HG03378 (cell line): ENCODE results near the gene LRRC45.

ENCODE experiments used
- ATAC-seq: cut with Tn5 transposase; IDR thresholded peaks from one replicate; pipeline ENCODE4 v1.9.1; 2021; ENCODE audit warnings: mild to moderate bottlenecking, moderate library complexity; ENCODE audit not compliant: unreplicated experiment

LRRC45 gene

DNA sequence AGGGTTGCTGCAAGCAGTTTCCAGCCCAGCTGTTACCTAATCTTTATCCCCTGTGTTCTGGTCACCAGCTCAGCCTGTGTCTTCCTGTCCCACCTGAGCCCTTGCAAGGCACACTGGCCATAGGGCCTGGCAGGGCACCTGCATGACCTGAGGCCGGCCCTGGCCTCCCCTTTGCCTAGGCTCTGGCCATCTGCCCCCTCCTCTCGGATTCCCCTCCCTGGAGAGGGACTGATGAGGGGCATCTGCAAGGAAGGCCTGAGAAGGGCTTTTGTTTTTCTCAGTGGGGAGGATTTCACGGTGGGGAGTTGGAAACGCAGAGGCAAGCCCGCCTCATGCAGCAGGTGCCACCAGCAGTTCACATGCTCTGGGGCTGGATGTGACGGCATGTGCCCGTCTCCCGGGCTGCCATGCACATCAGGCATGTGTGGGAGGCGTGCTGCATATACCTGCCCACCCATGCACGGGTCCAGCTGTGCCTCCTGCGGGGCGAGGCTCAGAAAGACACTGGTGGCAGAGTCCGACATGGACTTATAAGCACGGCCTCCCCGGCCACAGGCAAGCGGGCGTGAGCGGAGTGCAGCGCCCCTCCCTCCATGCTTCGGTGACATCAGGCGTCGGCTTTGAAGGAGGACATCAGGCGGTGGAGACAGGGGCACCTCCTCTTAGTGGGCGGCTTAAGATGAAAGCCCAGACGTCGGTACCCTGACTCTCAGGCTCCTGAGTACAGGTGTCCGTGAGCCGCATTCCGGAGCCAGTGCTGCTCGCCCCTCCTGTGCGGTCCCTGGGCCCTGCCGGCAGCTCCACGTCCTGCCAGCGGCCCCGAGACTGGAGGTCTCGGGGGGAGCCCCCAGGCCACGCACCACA is 29.1 kb upstream of the LRRC45 start:
- ATAC-seq = no peak

- ATAC-seq = no peak
Observed at GRCh38 chr17:81994593-81995462, 28.3 kb upstream of the LRRC45 start.

DNA sequence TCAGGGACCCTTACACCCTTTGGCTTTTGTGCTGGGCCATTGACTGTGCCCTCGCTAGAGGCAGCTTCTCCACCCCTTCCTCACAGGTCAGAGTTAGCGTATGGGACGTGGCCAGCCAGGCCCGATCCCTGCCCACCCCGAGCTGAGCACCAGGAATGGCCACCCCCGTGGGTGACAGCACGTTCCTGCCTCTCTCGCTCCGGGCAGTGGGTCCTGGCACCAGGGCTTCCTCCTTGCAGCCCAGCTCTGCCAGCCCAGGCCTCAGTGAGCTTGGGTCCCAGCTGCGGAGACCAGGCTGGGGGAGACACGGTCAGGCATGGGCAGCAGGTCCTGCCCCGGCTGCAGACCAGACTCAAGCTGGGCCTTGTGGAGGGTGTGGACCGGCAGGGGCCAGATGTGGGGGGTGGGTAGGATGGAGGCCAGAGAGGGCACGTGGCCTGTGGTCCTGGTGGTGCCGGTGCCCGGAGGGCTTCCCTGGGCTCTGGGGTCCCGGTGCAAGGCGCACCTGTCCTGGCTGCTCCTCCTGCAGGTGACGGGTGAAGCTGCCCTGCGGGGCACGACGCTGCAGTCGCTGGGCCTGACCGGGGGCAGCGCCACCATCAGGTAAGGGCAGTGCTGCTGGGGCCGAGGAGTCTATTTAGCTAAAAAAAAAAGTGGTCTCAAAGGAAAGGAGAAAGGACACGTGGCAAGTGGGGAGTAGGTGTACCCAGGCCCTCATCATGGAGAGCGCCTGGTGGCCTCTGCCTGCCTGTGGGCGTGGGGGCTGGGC is 27.5 kb upstream of the LRRC45 start:
- ATAC-seq = no peak

DNA sequence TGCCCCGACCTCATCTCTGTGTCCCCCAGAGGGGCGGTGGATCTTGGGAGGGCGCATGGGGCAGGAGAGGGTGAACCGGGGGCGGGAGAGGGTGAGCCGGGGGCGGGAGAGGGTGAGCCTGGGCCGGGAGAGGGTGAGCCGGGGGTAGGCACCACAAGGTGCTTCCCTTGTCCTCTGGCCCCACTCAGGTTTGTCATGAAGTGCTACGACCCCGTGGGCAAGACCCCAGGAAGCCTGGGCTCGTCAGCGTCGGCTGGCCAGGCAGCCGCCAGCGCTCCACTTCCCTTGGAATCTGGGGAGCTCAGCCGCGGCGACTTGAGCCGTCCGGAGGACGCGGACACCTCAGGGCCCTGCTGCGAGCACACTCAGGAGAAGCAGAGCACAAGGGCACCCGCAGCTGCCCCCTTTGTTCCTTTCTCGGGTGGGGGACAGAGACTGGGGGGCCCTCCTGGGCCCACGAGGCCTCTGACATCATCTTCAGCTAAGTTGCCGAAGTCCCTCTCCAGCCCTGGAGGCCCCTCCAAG is 26.8 kb upstream of the LRRC45 start:
- no peak for ATAC-seq

DNA sequence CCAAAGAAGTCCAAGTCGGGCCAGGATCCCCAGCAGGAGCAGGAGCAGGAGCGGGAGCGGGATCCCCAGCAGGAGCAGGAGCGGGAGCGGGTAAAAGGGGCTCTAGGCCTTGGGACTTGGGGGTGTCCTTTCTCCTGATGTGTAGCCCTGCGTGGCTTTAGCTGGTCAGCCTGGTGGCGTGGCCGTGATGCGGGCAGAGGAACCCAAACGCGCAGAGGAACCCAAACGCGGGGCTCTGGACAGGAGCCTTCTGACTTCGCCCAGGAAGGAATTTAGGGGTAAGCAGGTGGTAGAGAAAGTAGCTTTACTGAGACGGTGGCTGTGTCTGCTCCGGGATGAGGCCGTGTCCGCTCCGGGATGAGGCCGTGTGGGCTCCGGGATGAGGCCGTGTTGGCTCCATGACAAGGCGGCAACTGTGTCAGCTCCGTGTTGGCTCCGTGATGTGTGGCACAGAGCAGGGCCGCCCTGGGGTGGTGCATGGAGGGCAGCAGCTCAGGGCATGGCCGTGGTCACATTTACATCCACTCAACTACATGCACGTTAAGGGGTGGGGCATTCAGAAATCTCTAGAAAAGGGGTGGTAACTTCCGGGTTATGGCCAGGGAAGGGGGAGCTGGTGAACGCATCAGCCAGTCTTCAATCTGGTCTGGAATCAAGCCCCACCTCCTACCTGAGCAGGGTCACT is 26.2 kb upstream of the LRRC45 start:
- no peak for ATAC-seq

DNA sequence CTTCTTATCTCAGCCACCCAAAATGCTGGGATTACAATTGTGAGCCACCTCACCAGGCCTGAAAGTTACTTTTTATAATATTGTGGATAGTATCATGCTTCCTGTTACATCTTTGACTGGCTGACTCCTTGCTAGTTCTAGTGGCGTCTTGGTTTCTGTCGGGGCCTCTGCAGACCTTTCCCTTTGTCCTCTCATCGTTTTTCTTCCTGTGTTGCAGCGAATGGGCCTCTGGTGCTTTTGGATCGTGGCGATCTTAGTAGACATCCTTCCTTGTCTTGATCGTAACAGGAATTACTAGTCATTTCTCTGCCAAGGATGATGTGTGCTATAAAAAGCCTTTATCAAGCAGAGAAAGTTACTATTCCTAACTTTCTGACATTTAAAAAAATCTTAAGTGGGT is 24.9 kb upstream of the LRRC45 start:
- no peak for ATAC-seq

DNA sequence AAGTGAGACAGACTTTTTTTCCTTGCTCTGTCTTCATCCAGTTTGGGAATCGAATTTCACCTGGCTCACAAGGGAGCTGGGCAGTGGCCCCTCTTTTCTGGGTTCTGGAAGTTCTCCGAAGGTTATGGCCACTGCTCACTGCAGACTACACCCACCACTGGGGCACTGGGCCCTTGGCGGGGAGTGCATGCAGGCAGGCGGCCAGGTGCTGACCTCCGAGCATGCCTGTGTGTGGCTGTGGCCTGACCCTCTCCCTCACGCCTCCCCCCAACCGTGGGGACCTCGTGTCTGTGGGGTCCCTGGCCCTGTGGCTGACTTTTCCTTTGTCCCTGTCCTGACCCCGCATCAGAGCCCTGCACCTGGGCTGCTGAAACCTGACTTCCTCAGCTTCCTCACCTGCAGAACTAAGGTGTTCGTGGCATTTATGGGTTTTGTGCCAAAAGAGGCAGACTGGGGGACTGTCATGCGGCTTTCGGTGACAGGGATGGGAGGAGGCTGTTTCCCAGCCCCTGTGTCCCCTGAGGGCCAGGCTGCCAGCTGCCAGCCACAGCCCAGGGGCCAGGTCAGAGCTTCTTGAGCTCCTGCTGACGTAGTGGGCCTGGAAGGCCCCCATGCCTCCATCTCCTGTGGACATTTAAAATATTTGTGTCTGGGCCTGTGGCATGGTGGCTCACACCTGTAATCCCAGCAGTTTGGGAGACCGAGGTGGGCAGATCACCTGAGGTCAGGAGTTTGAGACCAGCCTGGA is 24.2 kb upstream of the LRRC45 start:
- no peak for ATAC-seq

- ATAC-seq = no peak
Observed at GRCh38 chr17:81999587-81999975, 23.5 kb upstream of the LRRC45 start.

GRCh38 chr17:81999976-82000802 is 22.9 kb upstream of the LRRC45 start:
- no peak for ATAC-seq

DNA sequence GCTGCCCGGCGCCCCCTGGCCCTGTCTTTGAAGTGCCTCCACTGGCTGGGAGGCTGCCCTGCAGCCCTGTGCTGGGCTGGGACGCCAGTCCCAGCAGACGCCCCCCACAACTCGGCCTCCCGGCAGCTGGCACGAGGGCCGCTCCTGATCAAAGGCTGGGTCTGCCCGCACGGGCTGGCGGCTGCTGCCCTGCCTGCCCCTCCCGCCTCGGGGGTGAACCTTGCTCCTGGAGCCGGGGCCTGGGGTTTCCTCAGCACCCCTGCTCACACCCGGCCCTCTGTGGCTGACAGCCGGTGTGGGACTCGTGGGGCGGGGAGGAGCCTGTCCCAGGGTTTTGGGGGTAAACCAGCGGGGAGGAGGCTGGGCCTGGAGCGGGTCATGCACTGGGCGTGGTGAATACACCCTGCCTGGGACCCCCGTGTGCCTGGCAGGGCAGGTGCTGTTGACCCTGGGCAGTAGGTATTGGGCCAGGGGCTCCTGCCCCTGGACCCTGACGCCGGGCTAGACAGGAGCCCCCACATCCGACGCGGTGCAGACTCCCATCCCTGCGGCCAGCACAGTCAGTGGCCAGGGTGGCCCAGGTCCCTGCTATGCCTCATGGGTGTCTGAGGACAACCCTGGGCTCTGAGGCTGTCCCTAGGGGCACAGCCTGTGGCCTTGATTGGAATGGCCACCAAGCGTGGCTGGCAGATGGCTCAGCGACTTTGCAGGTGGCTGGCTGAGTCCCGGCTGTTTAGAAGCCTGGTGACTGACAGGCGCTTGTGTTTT is 22.1 kb upstream of the LRRC45 start:
- no peak for ATAC-seq

- no peak for ATAC-seq
Observed at GRCh38 chr17:82001571-82002056, 21.5 kb upstream of the LRRC45 start.

- ATAC-seq = no peak
Observed at GRCh38 chr17:82003411-82004381, 19.4 kb upstream of the LRRC45 start.

- ATAC-seq = no peak
Observed at GRCh38 chr17:82004517-82005455, 18.3 kb upstream of the LRRC45 start.

DNA sequence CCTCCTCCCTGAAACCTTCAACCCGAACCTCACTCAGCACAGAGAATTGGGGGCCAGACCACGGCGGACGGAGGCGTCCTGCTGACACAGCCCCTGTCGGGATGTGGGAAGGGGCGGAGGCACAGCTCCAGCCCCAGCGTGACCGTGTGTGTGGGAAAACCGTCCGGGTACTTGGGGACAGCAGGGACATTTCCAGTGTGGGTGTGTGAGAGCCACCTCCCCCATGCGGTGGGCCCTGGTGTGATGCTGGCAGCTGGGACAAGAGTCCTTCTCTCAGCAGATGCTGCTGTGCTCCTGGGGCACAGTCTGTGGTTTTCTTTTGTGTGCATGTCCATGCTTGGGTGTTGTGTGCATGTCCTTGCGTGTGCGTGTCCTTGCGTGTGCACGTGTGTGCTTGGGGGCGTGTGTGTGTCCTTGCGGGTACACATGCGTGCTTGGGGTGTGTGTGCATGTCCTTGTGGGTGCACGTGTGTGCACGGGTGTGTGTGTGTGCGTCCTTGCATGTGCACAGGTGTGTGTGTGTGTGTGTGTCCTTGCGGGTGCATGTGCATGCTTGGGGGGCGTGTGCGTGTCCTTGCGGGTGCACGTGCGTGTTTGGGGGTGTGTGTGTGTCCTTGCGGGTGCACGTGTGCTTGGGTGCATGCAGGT is 17.3 kb upstream of the LRRC45 start:
- no peak for ATAC-seq
